GM23338 (cell line): ENCODE measurements around the gene ATL2. TPM values are rescaled to one million over a fixed set of nuclear protein-coding genes. Genes with fewer than 3 reads are reported as not detected.
A peak's percentile ranks its signal among the peaks of the same experiment; 100 is the strongest.

Experiments used
- ATAC-seq: fragments of 200-7000 bp; cut with Tn5 transposase; 3 replicates; pipeline ENCODE4 v1.9.1; 2020
- DNase-seq: peaks from one replicate; pipeline ENCODE4 v3.0.0-alpha.2; 2015; ENCODE audit warnings: low spot score
- H2AFZ ChIP-seq: fragments of 200-600 bp; sonication (generic); 2 replicates; pipeline ENCODE4 v1.8.0; 2016; ENCODE audit warnings: antibody characterized with exemption, mild to moderate bottlenecking, moderate library complexity
- H3F3A ChIP-seq: fragments of 200-600 bp; sonication (generic); replicated peaks from 2 replicates; pipeline ENCODE4 v1.8.0; 2017; ENCODE audit warnings: antibody characterized with exemption, mixed run types, low read depth
- H3K27ac ChIP-seq: fragments of 200-600 bp; sonication (generic); 2 replicates; pipeline ENCODE4 v1.6.1; 2016; ENCODE audit warnings: low read depth
- H3K27me3 ChIP-seq: fragments of 200-600 bp; sonication (generic); 2 replicates; pipeline ENCODE4 v1.8.0; 2016; ENCODE audit warnings: mild to moderate bottlenecking, mixed run types, moderate library complexity; ENCODE audit not compliant: insufficient read depth
- H3K36me3 ChIP-seq: fragments of 200-600 bp; sonication (generic); 2 replicates; pipeline ENCODE4 v1.8.0; 2016; ENCODE audit warnings: mild to moderate bottlenecking; ENCODE audit not compliant: insufficient read depth
- H3K4me1 ChIP-seq: fragments of 200-600 bp; sonication (generic); 2 replicates; pipeline ENCODE4 v1.8.0; 2016; ENCODE audit warnings: mild to moderate bottlenecking, moderate library complexity; ENCODE audit not compliant: insufficient read depth
- H3K4me2 ChIP-seq: fragments of 200-600 bp; sonication (generic); 2 replicates; pipeline ENCODE4 v1.7.1; 2017; ENCODE audit warnings: mixed run types
- H3K4me3 ChIP-seq: fragments of 200-600 bp; sonication (generic); 2 replicates; pipeline ENCODE4 v1.6.1; 2016; ENCODE audit warnings: mixed run types
- H3K79me2 ChIP-seq: fragments of 200-600 bp; sonication (generic); replicated peaks from 2 replicates; pipeline ENCODE4 v1.8.0; 2017; ENCODE audit warnings: mild to moderate bottlenecking; ENCODE audit not compliant: insufficient read depth
- H3K9me2 ChIP-seq: fragments of 200-600 bp; sonication (generic); 2 replicates; pipeline ENCODE4 v1.8.0; 2017; ENCODE audit not compliant: insufficient read depth
- H4K20me1 ChIP-seq: fragments of 200-600 bp; sonication (generic); replicated peaks from 2 replicates; pipeline ENCODE4 v1.8.0; 2017; ENCODE audit warnings: mild to moderate bottlenecking; ENCODE audit not compliant: insufficient read depth
- H3K27ac Mint-ChIP-seq: 2 replicates; pipeline ENCODE4 v1.8.0; 2020; ENCODE audit warnings: inconsistent platforms, mild to moderate bottlenecking, moderate library complexity, mixed read lengths
- H3K27me3 Mint-ChIP-seq: 3 replicates; pipeline ENCODE4 v1.8.0; 2022; ENCODE audit warnings: low read depth, mild to moderate bottlenecking, moderate library complexity, mixed read lengths, inconsistent platforms; ENCODE audit not compliant: insufficient read depth, poor library complexity
- H3K36me3 Mint-ChIP-seq: 3 replicates; pipeline ENCODE4 v1.8.0; 2021; ENCODE audit warnings: low read depth, mild to moderate bottlenecking, inconsistent platforms, moderate library complexity, mixed read lengths
- H3K4me1 Mint-ChIP-seq: 3 replicates; pipeline ENCODE4 v1.8.0; 2020; ENCODE audit warnings: mild to moderate bottlenecking, inconsistent platforms, mixed read lengths
- H3K4me3 Mint-ChIP-seq: 3 replicates; pipeline ENCODE4 v1.8.0; 2021; ENCODE audit warnings: moderate library complexity, mild to moderate bottlenecking, inconsistent platforms, mixed read lengths
- H3K9me3 Mint-ChIP-seq: 3 replicates; pipeline ENCODE4 v1.8.0; 2020; ENCODE audit warnings: moderate library complexity, mild to moderate bottlenecking, inconsistent platforms, mixed read lengths
- CREB1 ChIP-seq: fragments of 250-450 bp; sonication (Bioruptor Pico); IDR thresholded peaks from 2 replicates; pipeline ENCODE4 v1.5.0; 2020; ENCODE audit warnings: low read depth, mild to moderate bottlenecking, moderate library complexity
- EZH2phosphoT487 ChIP-seq: fragments of 200-600 bp; sonication (generic); IDR thresholded peaks from one replicate; pipeline ENCODE4 v1.8.1; 2018; ENCODE audit warnings: antibody characterized with exemption; ENCODE audit not compliant: unreplicated experiment
- NANOG ChIP-seq: IDR thresholded peaks from 2 replicates; pipeline ENCODE4 v1.6.1; 2016; ENCODE audit warnings: antibody characterized with exemption, borderline replicate concordance
- POLR2AphosphoS5 ChIP-seq: IDR thresholded peaks from 2 replicates; pipeline ENCODE4 v1.6.1; 2016; ENCODE audit warnings: antibody characterized with exemption, low read depth
- STAT1 ChIP-seq: IDR thresholded peaks from one replicate; pipeline ENCODE4 v1.6.1; 2016; ENCODE audit warnings: antibody characterized with exemption; ENCODE audit not compliant: unreplicated experiment
- ZNF114 ChIP-seq: fragments of 250-450 bp; sonication (Bioruptor Pico); IDR thresholded peaks from 2 replicates; pipeline ENCODE4 v1.5.0; 2020; ENCODE audit warnings: mild to moderate bottlenecking, moderate library complexity
- ZNF331 ChIP-seq: fragments of 250-450 bp; sonication (Bioruptor Pico); IDR thresholded peaks from 2 replicates; pipeline ENCODE4 v1.5.0; 2020; ENCODE audit warnings: low read depth, mild to moderate bottlenecking, moderate library complexity
- polyA plus RNA-seq: library from polyadenylated mRNA; unstranded; fragments of >200 nt; fragmentation: Nextera tagmentation; extraction: Ambion mirVana; gene quantifications from 2 replicates; pipeline ENCODE4 v1.2.1, GENCODE V29; 2016
- total RNA-seq: library from RNA; depleted of rRNA; stranded (reverse); fragments of >200 nt; shearing (Covaris generic); gene quantifications from 2 replicates; pipeline ENCODE4 v1.2.3, GENCODE V29; 2014
- TF ChIP-seq, protein P1 (sequence below): fragments of 250-450 bp; sonication (Bioruptor Pico); IDR thresholded peaks from 2 replicates; pipeline ENCODE4 v1.5.0; 2020; ENCODE audit warnings: mild to moderate bottlenecking, moderate library complexity
- TF ChIP-seq, protein P2 (sequence below), 2 experiments: fragments of 200-600 bp in 1 of 2; sonication (generic) in 1 of 2; conservative IDR thresholded peaks; 2 replicates each; pipeline versions ENCODE4 v1.5.1 to v1.6.1; 2016 to 2017; ENCODE audit warnings: antibody characterized with exemption in 2 of 2, low read depth in 2 of 2, mild to moderate bottlenecking in 2 of 2, moderate library complexity in 1 of 2

ATL2 gene
- total and polyA plus RNA-seq, 2 experiments from 2014 or later, result 30.2 to 140 TPM

DNA sequence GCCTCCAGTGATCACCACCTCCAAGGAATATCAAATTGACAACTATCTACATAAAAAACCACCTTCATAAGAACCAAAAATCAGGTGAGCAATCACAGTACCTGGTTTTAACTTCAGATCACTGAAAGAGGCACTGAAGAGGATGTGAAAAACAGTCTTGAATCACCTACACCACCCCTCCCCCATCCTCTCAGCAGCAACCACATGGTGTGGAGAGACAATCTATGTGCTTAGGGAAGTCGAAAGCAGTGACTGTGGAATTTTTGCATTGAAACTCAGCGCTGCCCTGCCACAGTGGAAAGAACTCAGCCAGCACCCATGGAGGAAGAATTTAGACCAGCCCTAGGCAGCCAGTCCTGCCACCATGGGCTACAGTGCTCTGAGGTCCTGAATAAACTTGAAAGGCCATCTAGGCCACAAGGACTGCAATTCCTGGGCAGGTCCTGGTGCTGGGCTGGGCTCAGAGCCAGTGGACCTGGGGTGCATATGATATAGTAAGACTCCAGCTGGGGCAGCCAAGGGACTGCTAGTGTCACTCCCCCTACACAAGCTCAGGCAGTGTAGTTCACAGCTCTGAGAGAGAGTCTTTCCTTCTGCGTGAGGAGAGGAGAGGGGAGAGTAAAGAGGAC, 75.6 kb downstream of the ATL2 start:
- H3K36me3 ChIP-seq, result peaks cover 12% of the 10 kb centered on the region; the same call in 1 of the 2 replicates

DNA sequence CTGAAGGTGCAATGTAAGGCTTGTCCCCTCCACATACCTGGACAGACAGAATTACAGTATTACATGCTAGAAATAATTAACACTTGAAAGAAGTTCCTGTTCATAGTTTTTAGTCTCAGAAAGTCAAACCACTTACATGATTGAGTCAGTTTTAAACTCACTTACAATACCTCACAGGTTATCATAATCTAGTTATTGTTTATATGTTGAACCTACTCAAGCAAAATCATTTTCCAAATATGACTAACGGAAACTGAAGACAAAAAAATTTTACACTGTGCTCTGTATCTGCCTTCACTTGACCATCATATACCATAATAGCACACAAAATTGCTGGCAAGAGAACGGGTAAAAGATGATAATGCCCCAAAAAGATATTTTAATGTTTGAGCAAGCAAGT, 78.5 kb downstream of the ATL2 start:
- no peak overlapping the region for H3K4me3 ChIP-seq
- H3F3A ChIP-seq, result no peaks in the 10 kb centered on the region
- H3K4me1 ChIP-seq, result peaks cover 24% of the 10 kb centered on the region
- peaks cover 11% of the 10 kb centered on the region; the same call in 1 of the 2 replicates for H3K79me2 ChIP-seq
- peak overlapping the region; percentile 41; the same call in 1 of the 2 replicates for H3K27ac ChIP-seq
- H3K4me2 ChIP-seq, result no peak overlapping the region
- H3K27me3 ChIP-seq, result no peaks in the 10 kb centered on the region
- H3K36me3 ChIP-seq, result peaks cover 12% of the 10 kb centered on the region; the same call in 1 of the 2 replicates
- Mint-ChIP-seq H3K27ac (no peak overlapping the region), H3K4me1 (peaks cover 24% of the 10 kb centered on the region), H3K36me3 (peaks cover 58% of the 10 kb centered on the region), H3K4me3 (no peak overlapping the region), H3K9me3 (no peaks in the 10 kb centered on the region), H3K27me3 (no peaks in the 10 kb centered on the region)
- H3K9me2 ChIP-seq, result no peaks in the 10 kb centered on the region
- peaks cover 1% of the 10 kb centered on the region; the same call in 1 of the 2 replicates for H4K20me1 ChIP-seq
- no peak overlapping the region for H2AFZ ChIP-seq
- ATAC-seq, result no peak
- no peak for DNase-seq
- no peak for TF ChIP-seq ZNF114
- TF ChIP-seq STAT1, result no peak
- TF ChIP-seq POLR2AphosphoS5, result no peak
- no peak for TF ChIP-seq ZNF331 (CRISPR knock-in tag)
- TF ChIP-seq NANOG, result no peak
- TF ChIP-seq, protein P1, sequence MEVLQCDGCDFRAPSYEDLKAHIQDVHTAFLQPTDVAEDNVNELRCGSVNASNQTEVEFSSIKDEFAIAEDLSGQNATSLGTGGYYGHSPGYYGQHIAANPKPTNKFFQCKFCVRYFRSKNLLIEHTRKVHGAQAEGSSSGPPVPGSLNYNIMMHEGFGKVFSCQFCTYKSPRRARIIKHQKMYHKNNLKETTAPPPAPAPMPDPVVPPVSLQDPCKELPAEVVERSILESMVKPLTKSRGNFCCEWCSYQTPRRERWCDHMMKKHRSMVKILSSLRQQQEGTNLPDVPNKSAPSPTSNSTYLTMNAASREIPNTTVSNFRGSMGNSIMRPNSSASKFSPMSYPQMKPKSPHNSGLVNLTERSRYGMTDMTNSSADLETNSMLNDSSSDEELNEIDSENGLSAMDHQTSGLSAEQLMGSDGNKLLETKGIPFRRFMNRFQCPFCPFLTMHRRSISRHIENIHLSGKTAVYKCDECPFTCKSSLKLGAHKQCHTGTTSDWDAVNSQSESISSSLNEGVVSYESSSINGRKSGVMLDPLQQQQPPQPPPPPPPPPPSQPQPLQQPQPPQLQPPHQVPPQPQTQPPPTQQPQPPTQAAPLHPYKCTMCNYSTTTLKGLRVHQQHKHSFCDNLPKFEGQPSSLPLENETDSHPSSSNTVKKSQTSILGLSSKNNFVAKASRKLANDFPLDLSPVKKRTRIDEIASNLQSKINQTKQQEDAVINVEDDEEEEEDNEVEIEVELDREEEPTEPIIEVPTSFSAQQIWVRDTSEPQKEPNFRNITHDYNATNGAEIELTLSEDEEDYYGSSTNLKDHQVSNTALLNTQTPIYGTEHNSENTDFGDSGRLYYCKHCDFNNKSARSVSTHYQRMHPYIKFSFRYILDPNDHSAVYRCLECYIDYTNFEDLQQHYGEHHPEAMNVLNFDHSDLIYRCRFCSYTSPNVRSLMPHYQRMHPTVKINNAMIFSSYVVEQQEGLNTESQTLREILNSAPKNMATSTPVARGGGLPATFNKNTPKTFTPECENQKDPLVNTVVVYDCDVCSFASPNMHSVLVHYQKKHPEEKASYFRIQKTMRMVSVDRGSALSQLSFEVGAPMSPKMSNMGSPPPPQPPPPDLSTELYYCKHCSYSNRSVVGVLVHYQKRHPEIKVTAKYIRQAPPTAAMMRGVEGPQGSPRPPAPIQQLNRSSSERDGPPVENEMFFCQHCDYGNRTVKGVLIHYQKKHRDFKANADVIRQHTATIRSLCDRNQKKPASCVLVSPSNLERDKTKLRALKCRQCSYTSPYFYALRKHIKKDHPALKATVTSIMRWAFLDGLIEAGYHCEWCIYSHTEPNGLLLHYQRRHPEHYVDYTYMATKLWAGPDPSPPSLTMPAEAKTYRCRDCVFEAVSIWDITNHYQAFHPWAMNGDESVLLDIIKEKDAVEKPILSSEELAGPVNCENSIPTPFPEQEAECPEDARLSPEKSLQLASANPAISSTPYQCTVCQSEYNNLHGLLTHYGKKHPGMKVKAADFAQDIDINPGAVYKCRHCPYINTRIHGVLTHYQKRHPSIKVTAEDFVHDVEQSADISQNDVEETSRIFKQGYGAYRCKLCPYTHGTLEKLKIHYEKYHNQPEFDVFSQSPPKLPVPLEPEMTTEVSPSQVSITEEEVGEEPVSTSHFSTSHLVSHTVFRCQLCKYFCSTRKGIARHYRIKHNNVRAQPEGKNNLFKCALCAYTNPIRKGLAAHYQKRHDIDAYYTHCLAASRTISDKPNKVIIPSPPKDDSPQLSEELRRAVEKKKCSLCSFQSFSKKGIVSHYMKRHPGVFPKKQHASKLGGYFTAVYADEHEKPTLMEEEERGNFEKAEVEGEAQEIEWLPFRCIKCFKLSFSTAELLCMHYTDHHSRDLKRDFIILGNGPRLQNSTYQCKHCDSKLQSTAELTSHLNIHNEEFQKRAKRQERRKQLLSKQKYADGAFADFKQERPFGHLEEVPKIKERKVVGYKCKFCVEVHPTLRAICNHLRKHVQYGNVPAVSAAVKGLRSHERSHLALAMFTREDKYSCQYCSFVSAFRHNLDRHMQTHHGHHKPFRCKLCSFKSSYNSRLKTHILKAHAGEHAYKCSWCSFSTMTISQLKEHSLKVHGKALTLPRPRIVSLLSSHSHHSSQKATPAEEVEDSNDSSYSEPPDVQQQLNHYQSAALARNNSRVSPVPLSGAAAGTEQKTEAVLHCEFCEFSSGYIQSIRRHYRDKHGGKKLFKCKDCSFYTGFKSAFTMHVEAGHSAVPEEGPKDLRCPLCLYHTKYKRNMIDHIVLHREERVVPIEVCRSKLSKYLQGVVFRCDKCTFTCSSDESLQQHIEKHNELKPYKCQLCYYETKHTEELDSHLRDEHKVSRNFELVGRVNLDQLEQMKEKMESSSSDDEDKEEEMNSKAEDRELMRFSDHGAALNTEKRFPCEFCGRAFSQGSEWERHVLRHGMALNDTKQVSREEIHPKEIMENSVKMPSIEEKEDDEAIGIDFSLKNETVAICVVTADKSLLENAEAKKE (CRISPR knock-in tag), result no peak
- TF ChIP-seq EZH2phosphoT487, result no peak
- TF ChIP-seq, protein P2, sequence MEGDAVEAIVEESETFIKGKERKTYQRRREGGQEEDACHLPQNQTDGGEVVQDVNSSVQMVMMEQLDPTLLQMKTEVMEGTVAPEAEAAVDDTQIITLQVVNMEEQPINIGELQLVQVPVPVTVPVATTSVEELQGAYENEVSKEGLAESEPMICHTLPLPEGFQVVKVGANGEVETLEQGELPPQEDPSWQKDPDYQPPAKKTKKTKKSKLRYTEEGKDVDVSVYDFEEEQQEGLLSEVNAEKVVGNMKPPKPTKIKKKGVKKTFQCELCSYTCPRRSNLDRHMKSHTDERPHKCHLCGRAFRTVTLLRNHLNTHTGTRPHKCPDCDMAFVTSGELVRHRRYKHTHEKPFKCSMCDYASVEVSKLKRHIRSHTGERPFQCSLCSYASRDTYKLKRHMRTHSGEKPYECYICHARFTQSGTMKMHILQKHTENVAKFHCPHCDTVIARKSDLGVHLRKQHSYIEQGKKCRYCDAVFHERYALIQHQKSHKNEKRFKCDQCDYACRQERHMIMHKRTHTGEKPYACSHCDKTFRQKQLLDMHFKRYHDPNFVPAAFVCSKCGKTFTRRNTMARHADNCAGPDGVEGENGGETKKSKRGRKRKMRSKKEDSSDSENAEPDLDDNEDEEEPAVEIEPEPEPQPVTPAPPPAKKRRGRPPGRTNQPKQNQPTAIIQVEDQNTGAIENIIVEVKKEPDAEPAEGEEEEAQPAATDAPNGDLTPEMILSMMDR (conservative IDR thresholded peaks at IDR 0.05; ENCODE audit: low read depth in 2 of 2), result no peak

More for the DNA sequence above, 75.6 kb downstream of the ATL2 start:
- no peak overlapping the region for H3K4me3 ChIP-seq
- no peaks in the 10 kb centered on the region for H3K9me3 Mint-ChIP-seq
- no peaks in the 10 kb centered on the region for H3F3A ChIP-seq
- DNase-seq (peak; percentile 43), ATAC-seq (peak; percentile 76)
- H3K4me1 ChIP-seq, result peaks cover 9% of the 10 kb centered on the region
- H3K27ac ChIP-seq, result 0 out of 2 replicates have a peak overlapping the region, but pooled peaks have one; percentile 55
- H3K27ac Mint-ChIP-seq, result peak overlapping the region; percentile 39
- no peaks in the 10 kb centered on the region for H3K27me3 ChIP-seq
- H2AFZ ChIP-seq, result no peak overlapping the region
- H3K9me2 ChIP-seq, result no peaks in the 10 kb centered on the region
- no peaks in the 10 kb centered on the region for H3K27me3 Mint-ChIP-seq
- TF ChIP-seq CREB1 (CRISPR knock-in tag), result no peak
- TF ChIP-seq, protein P2 (conservative IDR thresholded peaks at IDR 0.05; ENCODE audit: low read depth in 2 of 2), result no peak
- peaks cover 4% of the 10 kb centered on the region for H4K20me1 ChIP-seq
- H3K4me2 ChIP-seq, result 0 out of 2 replicates have a peak overlapping the region, but pooled peaks have one; percentile 15
- peaks cover 65% of the 10 kb centered on the region for H3K36me3 Mint-ChIP-seq
- H3K79me2 ChIP-seq, result peaks cover 40% of the 10 kb centered on the region
- H3K4me1 Mint-ChIP-seq, result peaks cover 19% of the 10 kb centered on the region
- no peak overlapping the region for H3K4me3 Mint-ChIP-seq
